ENCODE data around the gene CEACAM18.

DNA sequence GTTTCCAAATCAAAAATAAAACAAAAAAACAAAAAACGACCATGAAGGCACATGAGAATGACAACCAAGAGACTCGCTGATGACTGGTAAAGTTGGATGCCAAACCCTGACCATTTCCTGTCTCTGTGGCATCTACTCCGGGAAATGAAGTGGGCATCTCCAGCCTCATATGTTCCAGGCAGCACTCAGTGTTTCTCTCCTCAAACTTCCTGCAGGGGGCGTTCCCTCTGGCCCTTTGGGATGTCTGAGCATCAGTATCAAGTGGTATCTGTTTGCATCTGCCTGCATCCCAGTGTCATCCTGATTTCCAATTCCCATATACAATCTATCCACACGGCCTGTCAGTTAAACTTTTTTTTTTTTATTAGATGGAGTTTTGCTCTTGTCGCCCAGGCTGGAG, 33.0 kb downstream of the CEACAM18 start:
- TF ChIP-seq, protein P1, sequence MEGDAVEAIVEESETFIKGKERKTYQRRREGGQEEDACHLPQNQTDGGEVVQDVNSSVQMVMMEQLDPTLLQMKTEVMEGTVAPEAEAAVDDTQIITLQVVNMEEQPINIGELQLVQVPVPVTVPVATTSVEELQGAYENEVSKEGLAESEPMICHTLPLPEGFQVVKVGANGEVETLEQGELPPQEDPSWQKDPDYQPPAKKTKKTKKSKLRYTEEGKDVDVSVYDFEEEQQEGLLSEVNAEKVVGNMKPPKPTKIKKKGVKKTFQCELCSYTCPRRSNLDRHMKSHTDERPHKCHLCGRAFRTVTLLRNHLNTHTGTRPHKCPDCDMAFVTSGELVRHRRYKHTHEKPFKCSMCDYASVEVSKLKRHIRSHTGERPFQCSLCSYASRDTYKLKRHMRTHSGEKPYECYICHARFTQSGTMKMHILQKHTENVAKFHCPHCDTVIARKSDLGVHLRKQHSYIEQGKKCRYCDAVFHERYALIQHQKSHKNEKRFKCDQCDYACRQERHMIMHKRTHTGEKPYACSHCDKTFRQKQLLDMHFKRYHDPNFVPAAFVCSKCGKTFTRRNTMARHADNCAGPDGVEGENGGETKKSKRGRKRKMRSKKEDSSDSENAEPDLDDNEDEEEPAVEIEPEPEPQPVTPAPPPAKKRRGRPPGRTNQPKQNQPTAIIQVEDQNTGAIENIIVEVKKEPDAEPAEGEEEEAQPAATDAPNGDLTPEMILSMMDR (IDR thresholded peaks at IDR 0.05; ENCODE audit: poor library complexity), result no peak
- no peak for TF ChIP-seq EZH2 (IDR thresholded peaks at IDR 0.05; ENCODE audit: borderline replicate concordance)

All from hepatocyte (in vitro differentiated cells).